SK-N-SH treated with all-trans-retinoic acid at 6 μM for 48 hours (cell line): ENCODE data around the gene BICD1.

Source experiments
- ATAC-seq: fragments of 200-7000 bp; cut with Tn5 transposase; 3 replicates; pipeline ENCODE4 v1.9.1; 2020; ENCODE audit warnings: mild to moderate bottlenecking, moderate library complexity
- BACH2 ChIP-seq: fragments of 250-450 bp; sonication (Bioruptor Pico); IDR thresholded peaks from 2 replicates; pipeline ENCODE4 v1.9.0; 2021; ENCODE audit warnings: mild to moderate bottlenecking, borderline replicate concordance
- CSDC2 ChIP-seq: fragments of 250-450 bp; sonication (Bioruptor Pico); IDR thresholded peaks from 2 replicates; pipeline ENCODE4 v1.5.0; 2020; ENCODE audit warnings: mild to moderate bottlenecking, moderate library complexity
- CSRNP3 ChIP-seq: fragments of 250-450 bp; sonication (Bioruptor Pico); IDR thresholded peaks from 2 replicates; pipeline ENCODE4 v1.5.1; 2021; ENCODE audit warnings: mild to moderate bottlenecking, moderate library complexity
- ESRRG ChIP-seq: fragments of 250-450 bp; sonication (Bioruptor Pico); IDR thresholded peaks from 2 replicates; pipeline ENCODE4 v1.6.1; 2021; ENCODE audit warnings: mild to moderate bottlenecking
- GLIS3 ChIP-seq: fragments of 250-450 bp; sonication (Bioruptor Pico); IDR thresholded peaks from 2 replicates; pipeline ENCODE4 v1.5.0; 2020; ENCODE audit warnings: mild to moderate bottlenecking, moderate library complexity
- OSR1 ChIP-seq: fragments of 250-450 bp; sonication (Bioruptor Pico); IDR thresholded peaks from 2 replicates; pipeline ENCODE4 v1.8.0; 2022; ENCODE audit warnings: moderate library complexity, mild to moderate bottlenecking, inconsistent platforms
- PATZ1 ChIP-seq: fragments of 250-450 bp; sonication (Bioruptor Pico); IDR thresholded peaks from 2 replicates; pipeline ENCODE4 v1.8.0; 2020; ENCODE audit warnings: mild to moderate bottlenecking, moderate library complexity, borderline replicate concordance
- POU6F1 ChIP-seq: fragments of 250-450 bp; sonication (Bioruptor Pico); IDR thresholded peaks from 2 replicates; pipeline ENCODE4 v1.8.0; 2021; ENCODE audit warnings: low read depth, mild to moderate bottlenecking, moderate library complexity, borderline replicate concordance
- PPARA ChIP-seq: fragments of 250-450 bp; sonication (Bioruptor Pico); IDR thresholded peaks from 2 replicates; pipeline ENCODE4 v1.5.0; 2020; ENCODE audit warnings: mild to moderate bottlenecking, borderline replicate concordance
- RARB ChIP-seq: fragments of 250-450 bp; sonication (Bioruptor Pico); IDR thresholded peaks from 2 replicates; pipeline ENCODE4 v1.8.0; 2021; ENCODE audit warnings: mild to moderate bottlenecking, moderate library complexity
- SNAI2 ChIP-seq: fragments of 250-450 bp; sonication (Bioruptor Pico); IDR thresholded peaks from 2 replicates; pipeline ENCODE4 v1.5.0; 2020; ENCODE audit warnings: mild to moderate bottlenecking, moderate library complexity
- TCF4 ChIP-seq: fragments of 250-450 bp; sonication (Bioruptor Pico); IDR thresholded peaks from 2 replicates; pipeline ENCODE4 v1.8.0; 2021; ENCODE audit warnings: mild to moderate bottlenecking, moderate library complexity, borderline replicate concordance
- TOX ChIP-seq: fragments of 250-450 bp; sonication (Bioruptor Pico); IDR thresholded peaks from 2 replicates; pipeline ENCODE4 v1.8.0; 2021; ENCODE audit warnings: mild to moderate bottlenecking, moderate library complexity, borderline replicate concordance
- TSHZ2 ChIP-seq: fragments of 250-450 bp; sonication (Bioruptor Pico); IDR thresholded peaks from 2 replicates; pipeline ENCODE4 v1.5.0; 2020; ENCODE audit warnings: mild to moderate bottlenecking, moderate library complexity
- ZFP3 ChIP-seq: fragments of 250-450 bp; sonication (Bioruptor Pico); IDR thresholded peaks from 2 replicates; pipeline ENCODE4 v1.5.0; 2020; ENCODE audit warnings: mild to moderate bottlenecking, moderate library complexity
- ZFP30 ChIP-seq: fragments of 450-650 bp; formaldehyde crosslinking; IDR thresholded peaks from 2 replicates; pipeline ENCODE4 v1.5.0; 2022; ENCODE audit warnings: mild to moderate bottlenecking, moderate library complexity
- ZNF565 ChIP-seq: fragments of 450-650 bp; formaldehyde crosslinking; conservative IDR thresholded peaks from 2 replicates; pipeline ENCODE4 v1.5.0; 2020; ENCODE audit warnings: low read depth, mild to moderate bottlenecking, moderate library complexity
- ZNF70 ChIP-seq: fragments of 450-650 bp; formaldehyde crosslinking; IDR thresholded peaks from 2 replicates; pipeline ENCODE4 v1.5.0; 2020; ENCODE audit warnings: mild to moderate bottlenecking, moderate library complexity
- ZNF8 ChIP-seq: fragments of 450-650 bp; formaldehyde crosslinking; IDR thresholded peaks from 2 replicates; pipeline ENCODE4 v1.5.0; 2020; ENCODE audit warnings: mild to moderate bottlenecking, moderate library complexity

BICD1 gene

GRCh38 chr12:32176606-32177005, 70.0 kb downstream of the BICD1 start (continued):
- no peak for TF ChIP-seq ZNF565 (CRISPR knock-in tag)
- no peak for TF ChIP-seq BACH2 (CRISPR knock-in tag)
- TF ChIP-seq ZNF8 (CRISPR knock-in tag) = no peak
- no peak for TF ChIP-seq OSR1 (CRISPR knock-in tag)
- TF ChIP-seq PPARA (CRISPR knock-in tag) = no peak

- TF ChIP-seq ZNF565 (CRISPR knock-in tag) = no peak
- TF ChIP-seq BACH2 (CRISPR knock-in tag) = no peak
- TF ChIP-seq POU6F1 (CRISPR knock-in tag) = no peak
- no peak for TF ChIP-seq PATZ1 (CRISPR knock-in tag)
- TF ChIP-seq ZFP3 (CRISPR knock-in tag) = no peak
- no peak for TF ChIP-seq TOX (CRISPR knock-in tag)
- no peak for TF ChIP-seq ESRRG (CRISPR knock-in tag)
- no peak for TF ChIP-seq OSR1 (CRISPR knock-in tag)
- TF ChIP-seq TCF4 (CRISPR knock-in tag) = no peak
- no peak for TF ChIP-seq ZFP30 (CRISPR knock-in tag)
- TF ChIP-seq SNAI2 (CRISPR knock-in tag) = no peak
- no peak for TF ChIP-seq ZNF70
- TF ChIP-seq RARB = no peak
- TF ChIP-seq GLIS3 = no peak
- TF ChIP-seq, all 23 proteins: peak for 0
- no peak for ATAC-seq
These were observed 71.8 kb downstream of the BICD1 start for GRCh38 chr12:32178341-32179010.

GRCh38 chr12:32179011-32179395, 72.4 kb downstream of the BICD1 start:
- no peak for TF ChIP-seq CSDC2 (CRISPR knock-in tag)
- TF ChIP-seq GLIS3 = no peak
- TF ChIP-seq TOX (CRISPR knock-in tag) = no peak
- TF ChIP-seq TSHZ2 (CRISPR knock-in tag) = no peak
- no peak for TF ChIP-seq ZNF8 (CRISPR knock-in tag)
- no peak for TF ChIP-seq PATZ1 (CRISPR knock-in tag)
- no peak for TF ChIP-seq CSRNP3
- TF ChIP-seq ZFP30 (CRISPR knock-in tag) = no peak
- TF ChIP-seq ZFP3 (CRISPR knock-in tag) = no peak
- ATAC-seq = no peak
